Measurements from ENCODE around the gene FGD6.

DNA sequence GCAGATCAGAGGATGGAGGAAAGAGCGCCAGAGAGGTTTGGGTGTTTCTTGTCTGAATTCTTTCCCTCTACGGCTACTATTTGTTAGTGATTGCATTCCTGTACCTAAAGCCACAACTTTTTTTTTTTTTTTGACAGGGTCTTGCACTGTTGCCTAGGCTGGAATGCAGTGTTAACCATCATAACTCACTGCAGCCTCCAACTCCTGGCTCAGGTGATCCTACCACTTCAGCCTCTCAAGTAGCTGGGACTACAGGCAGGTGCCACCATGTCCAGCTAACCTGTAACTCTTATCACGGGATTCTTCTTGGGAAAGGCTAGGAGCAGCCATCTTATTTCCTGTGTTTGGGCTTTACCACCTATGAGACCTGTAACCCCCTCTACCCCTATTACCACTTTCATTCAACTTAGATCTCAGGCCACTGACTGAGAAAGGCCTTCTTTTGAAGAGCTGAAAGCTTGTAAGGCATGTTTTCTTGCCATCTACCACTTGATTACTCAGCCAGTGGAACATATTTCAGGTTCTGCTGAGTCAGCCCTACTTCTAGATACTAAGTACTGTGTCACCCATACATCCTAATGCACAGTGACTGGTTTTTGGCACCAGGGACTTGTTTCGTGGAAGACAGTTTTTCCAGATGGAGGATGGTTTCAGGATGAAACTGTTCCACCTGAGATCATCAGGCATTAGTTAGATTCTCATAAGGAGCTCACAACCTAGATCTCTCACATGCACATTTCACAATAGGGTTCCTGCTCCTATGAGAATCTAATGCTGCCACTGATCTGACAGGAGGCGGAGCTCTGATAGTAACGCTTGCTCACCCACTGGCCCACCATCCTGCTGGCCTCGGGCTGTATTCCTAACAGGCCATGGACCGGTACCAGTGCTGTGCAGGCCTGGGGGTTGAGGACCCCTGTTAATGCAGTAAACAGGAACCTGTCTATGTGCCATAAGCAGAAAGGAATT is 7.2 kb upstream of the FGD6 start:
- TF ChIP-seq, protein P1, sequence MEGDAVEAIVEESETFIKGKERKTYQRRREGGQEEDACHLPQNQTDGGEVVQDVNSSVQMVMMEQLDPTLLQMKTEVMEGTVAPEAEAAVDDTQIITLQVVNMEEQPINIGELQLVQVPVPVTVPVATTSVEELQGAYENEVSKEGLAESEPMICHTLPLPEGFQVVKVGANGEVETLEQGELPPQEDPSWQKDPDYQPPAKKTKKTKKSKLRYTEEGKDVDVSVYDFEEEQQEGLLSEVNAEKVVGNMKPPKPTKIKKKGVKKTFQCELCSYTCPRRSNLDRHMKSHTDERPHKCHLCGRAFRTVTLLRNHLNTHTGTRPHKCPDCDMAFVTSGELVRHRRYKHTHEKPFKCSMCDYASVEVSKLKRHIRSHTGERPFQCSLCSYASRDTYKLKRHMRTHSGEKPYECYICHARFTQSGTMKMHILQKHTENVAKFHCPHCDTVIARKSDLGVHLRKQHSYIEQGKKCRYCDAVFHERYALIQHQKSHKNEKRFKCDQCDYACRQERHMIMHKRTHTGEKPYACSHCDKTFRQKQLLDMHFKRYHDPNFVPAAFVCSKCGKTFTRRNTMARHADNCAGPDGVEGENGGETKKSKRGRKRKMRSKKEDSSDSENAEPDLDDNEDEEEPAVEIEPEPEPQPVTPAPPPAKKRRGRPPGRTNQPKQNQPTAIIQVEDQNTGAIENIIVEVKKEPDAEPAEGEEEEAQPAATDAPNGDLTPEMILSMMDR (optimal IDR thresholded peaks at IDR 0.05 in 1 of 3, IDR thresholded peaks at IDR 0.05 in 1 of 3, conservative IDR thresholded peaks at IDR 0.05 in 1 of 3; ENCODE audit: extremely low read depth in 1 of 3, insufficient read depth in 2 of 3, low read length in 3 of 3): no peak
- TF ChIP-seq EZH2 (IDR thresholded peaks at IDR 0.05; ENCODE audit: low read length): no peak

Measured in keratinocyte (primary cell).